OCI-LY3 (cell line): ENCODE results near the gene CEBPB.

Source experiments
- H2AFZ ChIP-seq: fragments of 200-600, 300-600 bp; shearing (Covaris generic); 2 replicates; pipeline ENCODE4 v1.6.0; 2014; ENCODE audit warnings: antibody characterized with exemption, low read depth, low read length
- H3K27ac ChIP-seq: fragments of 200-600, 300-600 bp; sonication (generic); 2 replicates; pipeline ENCODE4 v1.5.1; 2014; ENCODE audit warnings: mild to moderate bottlenecking, low read length, moderate library complexity, mixed read lengths
- H3K27me3 ChIP-seq: fragments of 200-600, 300-600 bp; sonication (generic); 2 replicates; pipeline ENCODE4 v1.6.1; 2014; ENCODE audit warnings: low read depth, low read length, mixed read lengths
- H3K36me3 ChIP-seq: fragments of 200-600, 300-600 bp; sonication (generic); replicated peaks from 2 replicates; pipeline ENCODE3; 2014; ENCODE audit warnings: low read depth, low read length, mixed read lengths
- H3K4me1 ChIP-seq: fragments of 300-600, 200-600 bp; sonication (generic); 2 replicates; pipeline ENCODE4 v1.6.1; 2014; ENCODE audit warnings: low read length, mixed read lengths
- H3K4me2 ChIP-seq: fragments of 200-600, 300-600 bp; sonication (generic); 2 replicates; pipeline ENCODE4 v1.6.1; 2014; ENCODE audit warnings: low read length, mixed read lengths
- H3K4me3 ChIP-seq: fragments of 300-600, 200-600 bp; sonication (generic); 2 replicates; pipeline ENCODE4 v1.5.1; 2014; ENCODE audit warnings: antibody characterized with exemption, mild to moderate bottlenecking, low read length, moderate library complexity
- H3K79me2 ChIP-seq: fragments of 300-600, 200-600 bp; shearing (Covaris generic); 2 replicates; pipeline ENCODE4 v1.6.1; 2014; ENCODE audit warnings: mild to moderate bottlenecking, low read length, mixed read lengths
- H3K9ac ChIP-seq: fragments of 300-600, 200-600 bp; shearing (Covaris generic); 2 replicates; pipeline ENCODE4 v1.6.0; 2014; ENCODE audit warnings: mild to moderate bottlenecking, low read length, moderate library complexity
- H3K9me3 ChIP-seq: fragments of 200-600, 300-600 bp; shearing (Covaris generic); 2 replicates; pipeline ENCODE4 v1.6.1; 2014; ENCODE audit warnings: low read length, mixed read lengths; ENCODE audit not compliant: insufficient read depth
- H4K20me1 ChIP-seq: fragments of 200-600, 300-600 bp; sonication (generic); 2 replicates; pipeline ENCODE4 v1.6.1; 2016; ENCODE audit warnings: low read length, mixed read lengths; ENCODE audit not compliant: insufficient read depth
- CTCF ChIP-seq: fragments of 200-600, 300-600 bp; sonication (generic); IDR thresholded peaks from 2 replicates; pipeline ENCODE4 v1.5.1; 2014; ENCODE audit warnings: antibody characterized with exemption, low read length, low read depth
- EZH2phosphoT487 ChIP-seq: fragments of 200-600 bp; shearing (Covaris generic); IDR thresholded peaks from 2 replicates; pipeline ENCODE4 v1.6.1; 2018; ENCODE audit warnings: antibody characterized with exemption, mixed run types, low read depth

Gene CEBPB

GRCh38 chr20:50215101-50215690 lies 24.6 kb downstream of the CEBPB start:
- H2AFZ ChIP-seq: no peak overlapping the region
- no peak overlapping the region for H3K27ac ChIP-seq
- H4K20me1 ChIP-seq: no peaks in the 10 kb centered on the region
- H3K36me3 ChIP-seq: no peaks in the 10 kb centered on the region
- H3K27me3 ChIP-seq: peaks cover 42% of the 10 kb centered on the region
- TF ChIP-seq EZH2phosphoT487: no peak
- TF ChIP-seq CTCF: no peak
- no peaks in the 10 kb centered on the region for H3K79me2 ChIP-seq
- no peak overlapping the region for H3K4me3 ChIP-seq
- peaks cover 16% of the 10 kb centered on the region for H3K4me1 ChIP-seq
- no peaks in the 10 kb centered on the region for H3K9me3 ChIP-seq
- no peak overlapping the region for H3K9ac ChIP-seq
- H3K4me2 ChIP-seq: no peak overlapping the region

GRCh38 chr20:50215926-50216325 lies 25.3 kb downstream of the CEBPB start:
- H3K27ac ChIP-seq: no peak overlapping the region

DNA sequence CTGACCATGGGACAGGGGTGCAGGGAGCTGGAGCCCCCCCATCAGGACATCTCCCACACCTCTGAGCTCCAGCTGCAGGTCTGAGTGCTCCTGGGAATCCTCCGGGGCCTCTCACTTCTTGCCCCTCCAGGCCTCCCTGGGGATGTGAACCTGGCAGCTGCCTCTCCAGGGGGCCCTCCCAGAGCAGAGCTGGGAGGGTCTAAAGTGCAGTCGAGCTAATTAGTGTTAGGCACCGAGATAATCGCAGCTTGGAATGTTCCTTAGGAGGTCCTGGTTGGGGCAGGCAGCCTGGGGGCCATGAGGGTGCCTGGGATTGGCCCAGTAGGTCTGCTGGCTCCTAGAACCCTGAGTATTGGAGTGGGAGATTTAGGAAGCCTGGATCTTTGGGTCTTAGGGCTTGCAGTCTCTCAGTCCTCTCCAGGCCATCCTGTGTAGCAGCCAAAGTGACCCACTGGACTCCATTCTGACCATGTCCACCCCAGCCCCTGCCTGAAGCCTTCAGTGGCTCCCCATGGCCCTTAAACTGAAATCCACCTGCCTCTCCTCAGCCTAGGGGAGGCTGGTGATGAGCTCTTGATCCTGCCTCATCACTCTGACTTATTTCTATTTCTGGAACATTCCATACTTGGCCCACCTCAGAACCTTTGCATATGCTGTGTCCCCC lies 26.0 kb downstream of the CEBPB start:
- H3K36me3 ChIP-seq: no peaks in the 10 kb centered on the region
- no peak overlapping the region for H3K9ac ChIP-seq
- TF ChIP-seq CTCF (no peak), EZH2phosphoT487 (no peak)
- no peaks in the 10 kb centered on the region for H3K9me3 ChIP-seq
- no peak overlapping the region for H3K27ac ChIP-seq
- H3K4me1 ChIP-seq: peaks cover 16% of the 10 kb centered on the region
- no peak overlapping the region for H3K4me3 ChIP-seq
- H3K27me3 ChIP-seq: peaks cover 31% of the 10 kb centered on the region
- no peaks in the 10 kb centered on the region for H4K20me1 ChIP-seq
- peak overlapping the region; percentile 7; the same call in 1 of the 2 replicates for H3K4me2 ChIP-seq
- H2AFZ ChIP-seq: no peak overlapping the region
- H3K79me2 ChIP-seq: no peaks in the 10 kb centered on the region

More at GRCh38 chr20:50215926-50216325, 25.3 kb downstream of the CEBPB start:
- Histone ChIP-seq H3K27me3 (peaks cover 38% of the 10 kb centered on the region), H3K9me3 (no peaks in the 10 kb centered on the region), H2AFZ (no peak overlapping the region), H3K9ac (no peak overlapping the region), H3K36me3 (no peaks in the 10 kb centered on the region), H3K4me1 (peaks cover 16% of the 10 kb centered on the region), H3K4me2 (no peak overlapping the region), H4K20me1 (no peaks in the 10 kb centered on the region), H3K4me3 (no peak overlapping the region), H3K79me2 (no peaks in the 10 kb centered on the region)
- no peak for TF ChIP-seq CTCF
- TF ChIP-seq EZH2phosphoT487: no peak

- H3K4me2 ChIP-seq: no peak overlapping the region
- no peaks in the 10 kb centered on the region for H3K9me3 ChIP-seq
- H4K20me1 ChIP-seq: no peaks in the 10 kb centered on the region
- TF ChIP-seq EZH2phosphoT487: no peak
- TF ChIP-seq CTCF: no peak
- no peaks in the 10 kb centered on the region for H3K36me3 ChIP-seq
- no peaks in the 10 kb centered on the region for H3K79me2 ChIP-seq
- H2AFZ ChIP-seq: no peak overlapping the region
- H3K27ac ChIP-seq: no peak overlapping the region
- H3K9ac ChIP-seq: no peak overlapping the region
- peaks cover 27% of the 10 kb centered on the region for H3K27me3 ChIP-seq
- peaks cover 16% of the 10 kb centered on the region for H3K4me1 ChIP-seq
- no peak overlapping the region for H3K4me3 ChIP-seq
These were observed 26.7 kb downstream of the CEBPB start for GRCh38 chr20:50217207-50217949.
